HepG2 (cell line): ENCODE results near the gene CACNA1D.

Experiments
- CBFB ChIP-seq: sonication (generic); formaldehyde crosslinking; IDR thresholded peaks from 2 replicates; pipeline ENCODE4 v1.4.0; 2020; ENCODE audit warnings: missing genetic modification reagents
- CTCF ChIP-seq: sonication (generic); formaldehyde crosslinking; IDR thresholded peaks from 2 replicates; pipeline ENCODE4 v1.5.0; 2020; ENCODE audit warnings: mild to moderate bottlenecking, missing genetic modification reagents, moderate library complexity
- HDAC2 ChIP-seq: sonication (generic); formaldehyde crosslinking; IDR thresholded peaks from 2 replicates; pipeline ENCODE4 v1.4.0; 2020; ENCODE audit warnings: missing genetic modification reagents
- HOXD1 ChIP-seq: sonication (generic); formaldehyde crosslinking; IDR thresholded peaks from 2 replicates; pipeline ENCODE4 v1.5.0; 2020; ENCODE audit warnings: missing genetic modification reagents
- MAFF ChIP-seq: IDR thresholded peaks from 2 replicates; pipeline ENCODE4 v1.6.1; 2011; ENCODE audit warnings: low read depth, low read length, improper control_type of control experiment
- PHF21A ChIP-seq: sonication (generic); formaldehyde crosslinking; IDR thresholded peaks from 2 replicates; pipeline ENCODE4 v1.5.0; 2020; ENCODE audit warnings: mild to moderate bottlenecking, missing genetic modification reagents
- POLR2A ChIP-seq, 2 experiments: IDR thresholded peaks; 2 replicates each; pipeline ENCODE4 v1.6.1; 2011; ENCODE audit warnings: low read depth in 2 of 2, low read length in 2 of 2, mild to moderate bottlenecking in 1 of 2, moderate library complexity in 1 of 2; ENCODE audit not compliant: insufficient read depth in 1 of 2
- PRDM10 ChIP-seq: sonication (generic); formaldehyde crosslinking; IDR thresholded peaks from 2 replicates; pipeline ENCODE4 v1.4.0; 2020; ENCODE audit warnings: low read depth, missing genetic modification reagents
- REST ChIP-seq, 2 experiments: IDR thresholded peaks; 2 replicates each; pipeline ENCODE4 v1.6.1; 2011 to 2012; ENCODE audit warnings: low read length in 2 of 2, borderline replicate concordance in 1 of 2, low read depth in 1 of 2, mild to moderate bottlenecking in 1 of 2, moderate library complexity in 1 of 2
- ZBTB2 ChIP-seq: sonication (generic); formaldehyde crosslinking; IDR thresholded peaks from 2 replicates; pipeline ENCODE4 v1.8.0; 2022; ENCODE audit warnings: low read depth, missing genetic modification reagents
- ZFP1 ChIP-seq: IDR thresholded peaks from 2 replicates; pipeline ENCODE4 v1.6.1; 2016
- ZNF703 ChIP-seq: sonication (generic); formaldehyde crosslinking; IDR thresholded peaks from 2 replicates; pipeline ENCODE4 v1.5.1; 2020; ENCODE audit warnings: missing genetic modification reagents, mild to moderate bottlenecking, moderate library complexity, borderline replicate concordance

GRCh38 chr3:53460326-53460725 is 34.1 kb upstream of the CACNA1D start:
- no peak for TF ChIP-seq CTCF (CRISPR knock-in tag)
- no peak for TF ChIP-seq PHF21A (CRISPR knock-in tag)
- TF ChIP-seq ZNF703 (CRISPR knock-in tag) = no peak
- no peak for TF ChIP-seq REST (IDR thresholded peaks at IDR 0.05; ENCODE audit: borderline replicate concordance in 1 of 2, low read depth in 1 of 2, low read length in 2 of 2)
- TF ChIP-seq POLR2A (IDR thresholded peaks at IDR 0.05; ENCODE audit: insufficient read depth in 1 of 2, low read depth in 2 of 2, low read length in 2 of 2) = no peak
- no peak for TF ChIP-seq CBFB (CRISPR knock-in tag)
- TF ChIP-seq MAFF = no peak
- TF ChIP-seq ZBTB2 (CRISPR knock-in tag) = no peak
- no peak for TF ChIP-seq PRDM10
- no peak for TF ChIP-seq HDAC2
- no peak for TF ChIP-seq HOXD1 (CRISPR knock-in tag)
- TF ChIP-seq ZFP1 (CRISPR knock-in tag) = no peak
